COLO668 (cell line): ENCODE data around the gene CALCOCO2.
"Not testable (repeated sequence)": the region's sequence is repeated elsewhere in the genome, so short reads cannot be mapped to it uniquely, and the experiment has no call there.

Source experiments
- DNase-seq: peaks from one replicate; lab custom pipeline; 2025; ENCODE audit not compliant: unreplicated experiment; lab: John Stamatoyannopoulos, UW

Gene CALCOCO2, protein sequence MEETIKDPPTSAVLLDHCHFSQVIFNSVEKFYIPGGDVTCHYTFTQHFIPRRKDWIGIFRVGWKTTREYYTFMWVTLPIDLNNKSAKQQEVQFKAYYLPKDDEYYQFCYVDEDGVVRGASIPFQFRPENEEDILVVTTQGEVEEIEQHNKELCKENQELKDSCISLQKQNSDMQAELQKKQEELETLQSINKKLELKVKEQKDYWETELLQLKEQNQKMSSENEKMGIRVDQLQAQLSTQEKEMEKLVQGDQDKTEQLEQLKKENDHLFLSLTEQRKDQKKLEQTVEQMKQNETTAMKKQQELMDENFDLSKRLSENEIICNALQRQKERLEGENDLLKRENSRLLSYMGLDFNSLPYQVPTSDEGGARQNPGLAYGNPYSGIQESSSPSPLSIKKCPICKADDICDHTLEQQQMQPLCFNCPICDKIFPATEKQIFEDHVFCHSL

DNA sequence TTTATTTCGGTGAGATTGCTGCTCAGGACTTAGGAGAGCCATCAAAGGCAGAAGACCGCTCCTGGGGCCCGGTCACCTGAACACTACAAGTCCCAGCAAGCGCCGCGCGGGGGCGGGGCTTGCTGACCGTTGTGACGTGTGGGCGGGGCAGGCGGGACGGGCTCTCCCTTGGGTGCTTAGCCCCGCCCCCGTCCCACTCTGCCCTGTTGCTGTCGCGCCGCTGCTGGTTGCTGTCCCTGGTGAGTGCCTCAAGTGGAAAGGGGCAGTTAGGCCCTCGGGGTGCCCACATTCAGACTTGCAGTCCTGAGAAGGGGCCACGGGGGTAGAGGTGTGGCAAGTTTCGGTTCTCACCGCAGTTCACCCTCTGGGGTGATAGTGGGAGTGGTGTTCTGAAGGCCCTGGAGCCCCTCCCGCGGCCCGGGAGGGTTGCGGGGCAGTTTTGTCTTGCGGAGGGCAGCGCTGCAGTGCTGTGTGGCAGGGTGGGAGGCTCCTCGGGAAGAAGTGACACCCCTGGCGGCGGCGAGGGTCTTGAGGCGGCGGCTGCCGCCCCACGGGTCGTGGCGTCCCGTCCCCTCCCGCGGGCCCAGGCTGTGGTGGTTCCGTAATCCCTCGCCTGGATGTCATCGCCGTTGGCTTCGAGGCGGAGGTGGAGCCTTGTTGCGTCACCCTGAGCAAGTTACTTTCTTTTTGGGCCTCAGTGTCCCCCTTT, at the start of gene CALCOCO2:
CALCOCO2 (plus strand) TSS at position 196 of the 709 bp plus-strand sequence. CDS start 10,673 bp downstream, outside the sequence.
- DNase-seq, result peak; percentile 94

GRCh38 chr17:48787828-48788227, 43.0 kb upstream of the CALCOCO2 start:
- DNase-seq, result no peak

DNA sequence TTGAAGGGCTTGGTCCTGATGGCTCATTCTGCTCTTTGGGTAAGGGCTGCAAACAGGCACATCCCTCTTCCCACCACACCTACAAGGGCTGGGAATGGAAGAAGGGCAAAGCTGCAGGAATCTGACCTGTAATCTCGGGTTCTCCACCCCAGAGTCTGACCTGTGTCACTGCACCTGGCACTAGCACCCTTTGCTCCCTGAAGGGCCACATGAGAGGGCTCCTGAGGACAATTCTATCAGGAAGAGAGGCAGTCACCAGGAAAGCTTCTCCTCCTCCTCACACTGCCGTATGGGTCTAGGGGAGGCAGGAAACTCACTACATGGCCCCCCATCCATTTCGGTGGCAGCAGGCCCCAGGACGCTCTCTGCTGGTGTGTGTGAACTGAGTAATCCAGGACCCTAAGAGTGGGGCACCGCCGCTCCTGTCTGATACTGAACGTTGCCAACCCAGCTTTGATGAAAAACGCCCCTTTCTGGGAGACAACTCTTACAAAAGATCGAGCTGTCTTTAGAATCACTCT, 40.2 kb upstream of the CALCOCO2 start:
- DNase-seq, result no peak

GRCh38 chr17:48791128-48792032, 39.5 kb upstream of the CALCOCO2 start:
- DNase-seq, result peak; percentile 29

DNA sequence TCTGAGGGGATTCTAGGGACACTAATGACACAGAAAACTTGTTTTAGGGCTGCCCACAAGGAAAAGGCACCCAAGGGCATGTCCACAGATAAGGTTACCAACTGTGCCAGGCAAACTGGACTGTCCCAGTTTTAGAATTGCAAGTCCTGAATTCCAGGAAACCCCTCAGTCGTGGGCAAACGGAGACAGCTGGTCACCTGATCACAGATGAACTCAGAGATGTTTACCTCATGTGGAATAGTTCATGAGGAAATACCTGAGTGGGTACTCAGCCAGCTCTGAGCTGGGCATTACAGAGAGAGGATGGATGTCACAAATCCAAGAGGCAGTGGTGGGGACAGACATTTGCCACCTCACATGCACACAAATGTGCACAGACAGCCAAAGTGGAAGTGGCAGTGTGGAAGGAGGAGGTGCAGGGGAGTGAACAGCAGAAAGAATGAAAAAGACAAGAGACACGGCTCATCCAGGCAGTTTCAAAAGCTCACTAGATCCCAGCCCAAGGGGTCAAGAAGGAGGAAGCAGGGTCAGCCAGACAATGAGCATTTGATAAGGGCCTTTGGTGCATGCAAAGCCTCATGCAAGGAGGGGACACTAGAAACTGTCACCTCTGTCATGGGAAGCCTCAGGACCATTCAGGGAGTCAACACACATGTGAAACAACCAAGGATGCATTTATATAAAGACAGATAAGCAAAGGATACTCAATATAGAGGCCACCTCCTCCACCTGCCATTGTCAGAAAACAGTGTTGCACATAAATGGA, 38.6 kb upstream of the CALCOCO2 start:
- no peak for DNase-seq

GRCh38 chr17:48795444-48796162, 35.2 kb upstream of the CALCOCO2 start:
- peak; percentile 8 for DNase-seq

GRCh38 chr17:48796163-48796522, 34.7 kb upstream of the CALCOCO2 start:
- not testable (repeated sequence) for DNase-seq

- no peak for DNase-seq
These were observed 31.6 kb upstream of the CALCOCO2 start for GRCh38 chr17:48799069-48799723.

DNA sequence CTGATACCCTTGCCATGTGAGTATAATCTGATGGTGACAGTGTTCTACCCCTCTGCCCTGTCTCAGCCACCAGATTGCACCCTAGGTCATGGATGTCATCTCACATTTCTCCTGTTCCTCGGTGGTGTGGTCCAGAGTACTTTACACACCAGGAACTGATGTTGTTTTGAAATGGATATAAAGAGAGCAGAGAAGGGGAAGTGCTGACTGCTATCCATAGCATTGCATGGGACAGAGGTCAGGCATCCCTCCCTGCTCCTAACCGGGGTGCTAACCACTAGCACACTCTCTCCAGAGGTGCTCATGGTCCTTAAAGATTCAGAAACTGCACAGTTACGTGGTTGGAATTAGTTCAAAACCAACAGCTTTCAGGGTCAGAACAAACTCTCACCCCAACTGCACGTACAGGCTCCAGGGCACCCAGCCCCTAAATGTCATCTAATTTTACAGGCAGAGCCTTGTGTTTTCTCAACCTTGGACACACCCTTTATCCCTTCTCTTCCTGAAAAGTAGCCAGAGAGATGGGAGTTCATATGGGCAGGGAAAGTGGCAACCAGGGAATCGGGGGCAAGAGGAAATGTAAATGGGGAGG, 30.1 kb upstream of the CALCOCO2 start:
- no peak for DNase-seq

GRCh38 chr17:48804936-48805411, 25.9 kb upstream of the CALCOCO2 start:
- DNase-seq, result peak; percentile 34

DNA sequence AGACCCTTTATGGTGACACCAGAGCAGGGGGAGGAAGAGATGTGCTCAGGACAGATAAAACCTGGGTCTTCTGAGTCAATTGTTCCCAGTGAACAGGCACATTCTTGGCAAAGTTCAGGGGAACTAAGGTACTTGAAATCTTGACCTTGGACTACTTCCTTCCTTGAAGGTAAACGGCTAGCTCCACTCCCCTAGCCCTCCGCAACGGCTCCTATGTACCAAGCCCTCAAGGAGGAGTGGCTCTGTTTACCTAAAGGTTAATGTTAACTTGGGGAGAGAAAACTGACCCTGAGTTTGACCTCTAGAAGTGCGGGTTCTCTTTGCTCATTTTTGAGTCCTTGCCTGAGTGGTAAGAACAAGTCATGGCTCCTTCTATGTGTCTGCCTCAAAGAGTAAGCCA, 21.7 kb upstream of the CALCOCO2 start:
- DNase-seq, result no peak

DNA sequence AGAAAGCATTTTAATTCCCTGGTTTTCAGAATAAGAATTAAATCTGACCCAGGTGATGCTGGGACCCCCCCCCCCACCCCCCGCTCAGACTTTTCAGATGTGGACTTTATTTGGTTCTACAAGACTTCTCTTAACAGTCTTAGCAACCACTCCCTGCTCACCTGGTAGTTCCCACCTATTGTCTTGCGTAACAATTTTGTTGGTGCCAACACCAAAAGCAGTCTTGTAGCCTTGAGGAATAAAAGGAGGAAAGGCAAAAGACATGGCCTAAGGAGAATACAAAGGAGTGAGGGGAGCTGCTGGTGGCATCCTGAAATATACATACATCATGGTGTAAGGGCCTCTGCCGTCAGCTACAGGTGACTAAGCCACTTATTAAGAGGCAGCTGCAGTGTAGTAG, 18.8 kb upstream of the CALCOCO2 start:
- no peak for DNase-seq

DNA sequence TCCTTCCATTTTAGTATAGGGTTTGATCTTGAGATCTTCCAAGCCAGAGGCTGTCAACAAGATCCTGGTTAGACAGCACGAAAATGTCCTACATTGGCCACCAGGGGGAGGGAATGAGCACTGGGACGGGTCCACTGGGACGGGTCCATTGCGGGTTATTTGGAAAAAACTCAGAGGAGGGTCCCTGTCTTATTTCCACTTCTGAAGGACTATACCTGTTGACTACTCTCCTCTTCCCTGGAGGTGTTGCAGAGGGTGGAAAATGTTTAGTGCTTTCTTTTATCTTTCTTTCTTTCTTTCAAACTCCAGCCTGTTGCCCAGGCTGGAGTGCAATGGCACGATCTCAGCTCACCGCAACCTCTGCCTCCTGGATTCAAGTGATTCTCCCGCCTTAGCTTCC, 16.3 kb upstream of the CALCOCO2 start:
- DNase-seq, result peak; percentile 17

GRCh38 chr17:48815311-48815710, 15.5 kb upstream of the CALCOCO2 start:
- DNase-seq, result no peak

- DNase-seq, result no peak
These were observed 14.4 kb upstream of the CALCOCO2 start for GRCh38 chr17:48816438-48816773.

- peak; percentile 74 for DNase-seq
These were observed 13.9 kb upstream of the CALCOCO2 start, which contains the start of gene TTLL6 for GRCh38 chr17:48816774-48817590. Gene TTLL6, minus strand, starts transcription at chr17:48817229. Its CDS starts 157 bp downstream, at chr17:48817072.

- DNase-seq, result no peak
These were observed 12.4 kb upstream of the CALCOCO2 start for GRCh38 chr17:48818361-48818841.

- no peak for DNase-seq
These were observed 11.4 kb upstream of the CALCOCO2 start for GRCh38 chr17:48819466-48819865.
